NCI-H2171 treated with DMSO at 0.1 percent for 48 hours (cell line): ENCODE data around the gene RNF212B.

ENCODE experiments used
- DNase-seq: peaks from one replicate; lab custom pipeline; 2025; lab: John Stamatoyannopoulos, UW

The RNF212B gene

DNA sequence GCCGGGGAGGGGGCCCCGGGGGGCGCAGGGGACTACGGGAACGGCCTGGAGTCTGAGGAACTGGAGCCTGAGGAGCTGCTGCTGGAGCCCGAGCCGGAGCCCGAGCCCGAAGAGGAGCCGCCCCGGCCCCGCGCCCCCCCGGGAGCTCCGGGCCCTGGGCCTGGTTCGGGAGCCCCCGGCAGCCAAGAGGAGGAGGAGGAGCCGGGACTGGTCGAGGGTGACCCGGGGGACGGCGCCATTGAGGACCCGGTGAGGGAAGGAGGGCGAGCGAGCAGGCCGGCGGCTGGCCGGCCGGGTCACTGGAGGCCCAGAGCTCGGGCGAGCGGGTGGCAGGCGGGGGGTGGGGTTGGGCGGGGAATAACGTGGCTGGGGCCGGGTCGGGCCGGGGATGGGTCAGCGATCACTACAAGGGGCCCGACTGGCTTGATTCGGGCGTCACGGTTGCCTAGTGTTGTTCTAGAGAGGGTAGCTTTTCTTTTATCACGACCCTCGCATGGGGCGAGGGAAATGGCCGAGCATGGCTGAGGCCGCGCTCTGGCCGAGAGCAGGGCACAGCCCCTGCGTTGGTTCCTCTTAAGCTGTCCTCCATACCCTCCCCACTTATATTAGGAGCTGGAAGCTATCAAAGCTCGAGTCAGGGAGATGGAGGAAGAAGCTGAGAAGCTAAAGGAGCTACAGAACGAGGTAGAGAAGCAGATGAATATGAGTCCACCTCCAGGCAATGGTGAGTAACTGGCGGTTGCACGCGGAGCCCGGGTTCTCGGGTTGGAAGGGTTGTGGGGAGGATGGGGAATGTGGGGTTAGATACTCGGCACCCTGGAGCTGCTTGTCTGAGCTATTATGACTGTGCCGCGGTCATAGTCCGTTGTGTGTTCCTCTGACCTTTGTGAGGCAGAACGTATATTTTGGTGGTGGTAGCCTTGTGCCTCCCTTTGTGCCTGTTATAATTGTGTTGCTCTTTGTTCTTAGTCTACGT, 84.1 kb downstream of the RNF212B start:
- peak; percentile 47 for DNase-seq
